Common myeloid progenitor, CD34-positive (primary cell): ENCODE measurements around the gene EMP1.
"Not testable (repeated sequence)": the region's sequence is repeated elsewhere in the genome, so short reads cannot be mapped to it uniquely, and the experiment has no call there.

Experiments used
- CTCF ChIA-PET: fragments of 350-600 bp; sonication (Branson Sonifier 250); formaldehyde crosslinking; loops from one replicate; lab custom pipeline; 2021; ENCODE audit warnings: antibody characterized with exemption; lab: Charles Lee
- POLR2A ChIA-PET: fragments of 350-600 bp; sonication (Branson Sonifier 250); formaldehyde crosslinking; loops from one replicate; lab custom pipeline; 2021; ENCODE audit warnings: antibody characterized with exemption; lab: Charles Lee
- DNase-seq, 3 donors: peaks; one replicate each; pipeline versions ENCODE4 v3.0.0 to v3.0.0-alpha.2; 2013
- H3K27ac ChIP-seq, 2 experiments: 1 replicate in 1 of 2; 2 replicates in 1 of 2; pipeline ENCODE4 v1.7.0; 2013; ENCODE audit warnings: inconsistent platforms in 2 of 2, low read length in 2 of 2, mild to moderate bottlenecking in 2 of 2, low read depth in 1 of 2, moderate library complexity in 1 of 2; ENCODE audit not compliant: severe bottlenecking in 2 of 2, insufficient read depth in 1 of 2, poor library complexity in 1 of 2
- H3K27me3 ChIP-seq, 5 experiments: replicated peaks in 2 of 5; 1 replicate in 3 of 5; 2 replicates in 2 of 5; pipeline versions ENCODE4 v1.6.1 to v1.7.0; 2013; ENCODE audit warnings: low read length in 4 of 5, mild to moderate bottlenecking in 2 of 5, moderate library complexity in 2 of 5, inconsistent platforms in 1 of 5; ENCODE audit not compliant: insufficient read depth in 5 of 5, control insufficient read depth in 4 of 5
- H3K36me3 ChIP-seq, 4 experiments: 1 replicate in 2 of 4; 2 replicates in 2 of 4; pipeline versions ENCODE4 v1.6.1 to v1.7.0; 2013; ENCODE audit warnings: low read length in 3 of 4, control low read depth in 1 of 4, mild to moderate bottlenecking in 1 of 4; ENCODE audit not compliant: control insufficient read depth in 4 of 4, insufficient read depth in 4 of 4
- H3K4me1 ChIP-seq, 4 experiments: 1 replicate in 3 of 4; 2 replicates in 1 of 4; pipeline versions ENCODE4 v1.6.1 to v1.7.1; 2013; ENCODE audit warnings: low read length in 3 of 4, mild to moderate bottlenecking in 3 of 4, control low read depth in 1 of 4, inconsistent platforms in 1 of 4, moderate library complexity in 1 of 4; ENCODE audit not compliant: control insufficient read depth in 4 of 4, insufficient read depth in 4 of 4; ENCODE audit errors: control extremely low read depth in 1 of 4
- H3K4me3 ChIP-seq, 7 experiments: 1 replicate in 4 of 7; 2 replicates in 3 of 7; pipeline versions ENCODE4 v1.5.1 to v1.7.0; 2013; ENCODE audit warnings: mild to moderate bottlenecking in 7 of 7, low read length in 6 of 7, moderate library complexity in 6 of 7, inconsistent platforms in 2 of 7, low read depth in 2 of 7, control low read depth in 1 of 7; ENCODE audit not compliant: insufficient read depth in 4 of 7, control insufficient read depth in 1 of 7; ENCODE audit errors: extremely low read depth in 1 of 7
- H3K9me3 ChIP-seq, 5 experiments: 1 replicate in 4 of 5; 2 replicates in 1 of 5; pipeline versions ENCODE4 v1.6.1 to v1.7.1; 2013; ENCODE audit warnings: low read length in 4 of 5, mild to moderate bottlenecking in 2 of 5, inconsistent platforms in 1 of 5, low read depth in 1 of 5, moderate library complexity in 1 of 5; ENCODE audit not compliant: control insufficient read depth in 4 of 5, insufficient read depth in 2 of 5; ENCODE audit errors: control extremely low read depth in 1 of 5
- WGBS: methylation state at CpG from one replicate; pipeline ENCODE4 v1.1.5; 2013; ENCODE audit not compliant: insufficient coverage; 5-methylcytosine and 5-hydroxymethylcytosine counted together

Gene EMP1

GRCh38 chr12:13258717-13259119 lies 62.2 kb downstream of the EMP1 start:
- H3K27ac ChIP-seq: no peak overlapping the region
- ChIA-PET POLR2A (no interaction called here), CTCF (no interaction called here)
- WGBS: 94% methylated on average over 2 of the region's 3 CpGs
- H3K27me3 ChIP-seq: peaks cover 0 to 2% (median 0%) of the 10 kb centered on the region in 5 experiments
- H3K9me3 ChIP-seq: no peaks in the 10 kb centered on the region
- H3K4me3 ChIP-seq: no peak overlapping the region
- H3K4me1 ChIP-seq: peaks cover 0 to 9% (median 6%) of the 10 kb centered on the region in 4 experiments
- no peaks in the 10 kb centered on the region for H3K36me3 ChIP-seq
- DNase-seq: no peak

- H3K9me3 ChIP-seq, H3K4me3 ChIP-seq, DNase-seq, H3K36me3 ChIP-seq, H3K27me3 ChIP-seq, POLR2A ChIA-PET, H3K4me1 ChIP-seq, CTCF ChIA-PET, H3K27ac ChIP-seq: not testable (repeated sequence)
- WGBS: 100% methylated on average over 5 of the region's 7 CpGs
Observed at GRCh38 chr12:13259625-13260024, 63.1 kb downstream of the EMP1 start.

DNA sequence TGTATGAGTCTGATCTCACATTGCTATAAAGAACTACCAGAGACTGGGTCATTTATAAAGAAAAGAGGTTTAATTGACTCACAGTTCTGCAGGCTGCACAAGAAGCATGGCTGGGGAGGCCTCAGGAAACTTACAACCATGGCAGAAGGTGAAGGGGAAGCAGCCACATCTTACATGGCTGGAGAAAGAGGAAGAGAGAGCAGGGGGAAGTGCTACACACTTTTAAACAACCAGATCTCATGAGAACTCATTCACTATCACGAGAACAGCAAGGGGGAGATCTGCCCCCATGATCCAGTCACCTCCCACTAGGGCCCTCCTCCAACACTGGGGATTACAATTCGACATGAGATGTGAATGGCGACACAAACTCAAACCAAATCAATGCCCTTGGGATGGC lies 71.3 kb downstream of the EMP1 start:
- H3K27me3 ChIP-seq, H3K27ac ChIP-seq, H3K9me3 ChIP-seq, H3K36me3 ChIP-seq, H3K4me1 ChIP-seq, H3K4me3 ChIP-seq, POLR2A ChIA-PET: not testable (repeated sequence)
- peak in 2 of 3 donors; percentile 14 to 44 for DNase-seq
- 100% methylated on average over 2 of the region's 3 CpGs for WGBS
- CTCF ChIA-PET: interaction anchor here (1.6 to 1.8 kb wide), 2 partner anchors 9 to 11 kb away, joined by 3 to 5 read pairs; no protein-coding TSS in a partner anchor

- H3K4me3 ChIP-seq: no peak overlapping the region
- peaks cover 0 to 3% (median 0%) of the 10 kb centered on the region in 5 experiments for H3K9me3 ChIP-seq
- H3K36me3 ChIP-seq: no peaks in the 10 kb centered on the region
- H3K27ac ChIP-seq: no peak overlapping the region
- peaks cover 0 to 6% (median 0%) of the 10 kb centered on the region in 5 experiments for H3K27me3 ChIP-seq
- DNase-seq: no peak
- WGBS: 96% methylated on average over 6 of the region's 6 CpGs
- no peaks in the 10 kb centered on the region for H3K4me1 ChIP-seq
- POLR2A ChIA-PET: no interaction called here
- CTCF ChIA-PET: no interaction called here
Observed at GRCh38 chr12:13268581-13268980, 72.1 kb downstream of the EMP1 start.
